Breast epithelium (tissue), 4 donors: ENCODE data around the gene KRT6B. TPM values are rescaled to one million over a fixed set of nuclear protein-coding genes. Genes with fewer than 3 reads are reported as not detected.

ENCODE experiments used
- DNase-seq, 2 donors: peaks; one replicate each; pipeline ENCODE4 v3.0.0-alpha.2; 2019; ENCODE audit warnings: low spot score in 2 of 2
- H3K27ac ChIP-seq, 2 donors: fragments of 200-600 bp; sonication (generic) in 1 of 2; one replicate each; pipeline ENCODE4 v1.5.1; 2016 to 2019; ENCODE audit warnings: mild to moderate bottlenecking in 1 of 2
- H3K27me3 ChIP-seq, 2 donors: fragments of 200-600 bp; sonication (generic) in 1 of 2; one replicate each; pipeline versions ENCODE4 v1.5.1 to v1.6.0; 2017 to 2019; ENCODE audit warnings: control low read depth in 1 of 2, mild to moderate bottlenecking in 1 of 2
- H3K36me3 ChIP-seq: fragments of 200-600 bp; one replicate; pipeline ENCODE4 v1.5.1; 2019
- H3K4me1 ChIP-seq, 2 donors: fragments of 200-600 bp; sonication (generic); one replicate each; pipeline ENCODE4 v1.5.1; 2016 to 2019; ENCODE audit warnings: control low read depth in 1 of 2
- H3K4me3 ChIP-seq, 3 donors: fragments of 200-600 bp; sonication (generic); 1 replicate in 2 of 3; 2 replicates in 1 of 3; pipeline ENCODE4 v1.5.1; 2016 to 2019; ENCODE audit warnings: mild to moderate bottlenecking in 3 of 3, moderate library complexity in 2 of 3
- H3K9me3 ChIP-seq, 2 donors: fragments of 200-600 bp; sonication (generic) in 1 of 2; one replicate each; pipeline ENCODE4 v1.5.1; 2016 to 2019; ENCODE audit warnings: control low read depth in 1 of 2
- POLR2A ChIP-seq: fragments of 450-650 bp; IDR thresholded peaks from one replicate; pipeline ENCODE4 v1.6.1; 2016; ENCODE audit warnings: antibody characterized with exemption, mild to moderate bottlenecking, moderate library complexity
- POLR2AphosphoS5 ChIP-seq, 3 donors: sonication (generic); formaldehyde crosslinking; IDR thresholded peaks; one replicate each; pipeline ENCODE4 v1.6.1; 2017; ENCODE audit warnings: antibody characterized with exemption in 3 of 3
- intact Hi-C: fragments of 100-400 bp; cut with DNase I; formaldehyde crosslinking; loops from one replicate; pipeline ENCODE4 v1.15.1; 2023; ENCODE audit warnings: low total_unique reads
- total RNA-seq, 3 donors: library from RNA; depleted of rRNA; stranded (reverse); fragments of >200 nt; gene quantifications; one replicate each; pipeline ENCODE4 v1.1.0, GENCODE V29; 2016
- TF ChIP-seq, protein P1 (sequence below), 3 donors: fragments of 450-650 bp; IDR thresholded peaks; one replicate each; pipeline ENCODE4 v1.5.1; 2016 to 2017; ENCODE audit warnings: antibody characterized with exemption in 3 of 3, mild to moderate bottlenecking in 3 of 3, moderate library complexity in 3 of 3

Gene KRT6B
- total RNA-seq, 3 donors from 2014 or later = 42.0 to 69.2 TPM; not detected in 1

DNA sequence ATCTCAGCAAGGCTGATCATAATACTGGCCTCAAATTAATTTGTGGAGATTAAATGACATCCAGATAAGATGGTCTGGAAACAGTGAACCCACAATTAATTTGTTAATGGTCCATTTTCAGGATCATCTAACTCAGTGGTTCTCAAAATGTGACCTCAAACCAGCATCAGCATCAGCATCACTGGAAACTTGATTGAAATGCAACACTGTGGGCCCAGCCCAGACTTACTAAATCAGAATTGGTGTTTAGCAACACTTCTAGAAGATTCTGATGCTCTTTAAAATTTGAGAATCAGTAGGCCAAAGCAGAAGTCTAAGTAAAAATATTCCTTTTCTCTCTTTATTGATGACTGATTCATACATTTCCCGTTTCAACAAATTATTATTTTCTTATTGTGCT lies 35.2 kb downstream of the KRT6B start:
- Histone ChIP-seq H3K9me3 (no peaks in the 10 kb centered on the region), H3K4me1 (no peaks in the 10 kb centered on the region), H3K4me3 (no peak overlapping the region), H3K27ac (peak overlapping the region in 1 of 2 donors; percentile 82), H3K27me3 (peaks cover 0 to 2% of the 10 kb centered on the region in 2 donors), H3K36me3 (no peaks in the 10 kb centered on the region)
- intact Hi-C loops = no loop called here
- TF ChIP-seq, protein P1, sequence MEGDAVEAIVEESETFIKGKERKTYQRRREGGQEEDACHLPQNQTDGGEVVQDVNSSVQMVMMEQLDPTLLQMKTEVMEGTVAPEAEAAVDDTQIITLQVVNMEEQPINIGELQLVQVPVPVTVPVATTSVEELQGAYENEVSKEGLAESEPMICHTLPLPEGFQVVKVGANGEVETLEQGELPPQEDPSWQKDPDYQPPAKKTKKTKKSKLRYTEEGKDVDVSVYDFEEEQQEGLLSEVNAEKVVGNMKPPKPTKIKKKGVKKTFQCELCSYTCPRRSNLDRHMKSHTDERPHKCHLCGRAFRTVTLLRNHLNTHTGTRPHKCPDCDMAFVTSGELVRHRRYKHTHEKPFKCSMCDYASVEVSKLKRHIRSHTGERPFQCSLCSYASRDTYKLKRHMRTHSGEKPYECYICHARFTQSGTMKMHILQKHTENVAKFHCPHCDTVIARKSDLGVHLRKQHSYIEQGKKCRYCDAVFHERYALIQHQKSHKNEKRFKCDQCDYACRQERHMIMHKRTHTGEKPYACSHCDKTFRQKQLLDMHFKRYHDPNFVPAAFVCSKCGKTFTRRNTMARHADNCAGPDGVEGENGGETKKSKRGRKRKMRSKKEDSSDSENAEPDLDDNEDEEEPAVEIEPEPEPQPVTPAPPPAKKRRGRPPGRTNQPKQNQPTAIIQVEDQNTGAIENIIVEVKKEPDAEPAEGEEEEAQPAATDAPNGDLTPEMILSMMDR (IDR thresholded peaks at IDR 0.05) = no peak
- no peak for TF ChIP-seq POLR2AphosphoS5 (IDR thresholded peaks at IDR 0.05)
- TF ChIP-seq POLR2A = no peak
- no peak for DNase-seq

DNA sequence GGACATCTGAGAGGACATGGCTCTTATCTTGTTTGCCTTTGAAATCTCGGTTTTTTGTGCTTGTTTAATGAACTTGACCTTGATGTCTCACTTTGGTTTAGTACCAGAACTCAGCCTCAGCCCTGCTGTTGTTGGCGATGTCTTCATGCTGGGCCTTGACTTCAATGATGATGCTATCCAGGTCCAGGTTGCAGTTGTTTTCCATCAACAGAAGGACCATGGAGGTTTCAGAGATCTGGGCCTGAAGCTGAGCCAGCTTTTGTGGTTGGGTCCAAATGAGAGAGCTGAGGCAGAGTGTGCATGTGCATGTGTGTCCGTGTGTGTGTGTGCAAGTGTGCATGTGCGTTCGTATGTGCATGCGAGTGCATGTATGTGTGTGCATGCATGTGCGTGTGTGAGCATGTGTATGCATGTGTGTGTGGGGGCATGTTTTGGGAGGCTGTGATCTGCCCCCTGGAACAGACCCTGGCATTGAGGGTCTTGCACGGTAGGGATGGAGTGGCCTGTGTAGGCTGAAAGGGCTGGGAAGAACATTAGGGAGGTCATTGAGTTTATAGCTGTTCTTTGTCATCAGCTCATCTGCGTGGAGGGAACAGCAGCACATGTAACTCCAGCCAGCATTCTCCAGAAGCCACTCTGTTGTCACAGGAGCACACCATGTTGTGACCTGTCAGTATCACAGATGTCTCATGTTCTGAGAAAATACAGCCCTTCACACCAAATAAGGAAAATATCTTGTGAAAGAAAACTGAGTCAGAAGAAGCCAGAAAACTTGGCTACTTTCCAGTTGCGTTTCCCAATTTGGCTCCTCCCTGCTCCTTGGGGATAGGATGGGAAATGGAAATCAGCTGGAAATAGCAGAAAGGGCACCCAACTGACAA lies 35.8 kb downstream of the KRT6B start:
- no peak overlapping the region for H3K4me3 ChIP-seq
- intact Hi-C loops = loop anchor here (2.0 kb wide), 1 partner anchor 43 kb away; no protein-coding TSS in a partner anchor

DNA sequence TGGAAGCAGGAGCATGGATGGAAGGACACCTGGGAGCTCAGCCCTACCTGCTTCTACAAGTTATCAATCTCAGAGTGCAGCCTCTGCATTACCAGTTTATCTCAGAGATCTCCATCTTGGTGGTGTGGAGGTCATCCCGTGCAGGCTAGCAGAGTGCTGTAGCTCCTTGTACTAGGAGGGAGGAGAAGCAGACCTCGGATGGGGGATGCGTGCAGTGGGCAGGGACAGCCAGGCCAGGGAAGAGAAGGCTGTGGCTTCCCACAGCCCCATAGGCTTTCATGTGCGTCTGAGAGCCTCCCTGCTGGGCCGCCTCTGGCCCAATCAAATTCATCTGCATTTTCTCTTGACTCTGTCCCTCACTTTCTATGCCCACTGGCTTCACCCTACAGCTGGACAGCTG lies 37.0 kb downstream of the KRT6B start:
- Histone ChIP-seq H3K36me3 (no peaks in the 10 kb centered on the region), H3K4me3 (no peak overlapping the region), H3K27me3 (no peaks in the 10 kb centered on the region), H3K9me3 (no peaks in the 10 kb centered on the region), H3K27ac (no peak overlapping the region), H3K4me1 (no peaks in the 10 kb centered on the region)
- TF ChIP-seq POLR2A = no peak
- no peak for TF ChIP-seq POLR2AphosphoS5 (IDR thresholded peaks at IDR 0.05)
- TF ChIP-seq, protein P1 (IDR thresholded peaks at IDR 0.05) = no peak
- intact Hi-C loops = loop anchor here (2.0 kb wide), 1 partner anchor 42 kb away; no protein-coding TSS in a partner anchor
- DNase-seq = no peak

More for the DNA sequence above, 35.8 kb downstream of the KRT6B start:
- H3K27ac ChIP-seq = peak overlapping the region in 1 of 2 donors; percentile 82
- TF ChIP-seq POLR2AphosphoS5 (IDR thresholded peaks at IDR 0.05) (peak in 2 of 3 donors; percentile 24 to 41), POLR2A (no peak)
- no peaks in the 10 kb centered on the region for H3K36me3 ChIP-seq
- no peaks in the 10 kb centered on the region for H3K9me3 ChIP-seq
- no peaks in the 10 kb centered on the region for H3K27me3 ChIP-seq
- peak in 1 of 2 donors; percentile 44 for DNase-seq
- no peaks in the 10 kb centered on the region for H3K4me1 ChIP-seq

DNA sequence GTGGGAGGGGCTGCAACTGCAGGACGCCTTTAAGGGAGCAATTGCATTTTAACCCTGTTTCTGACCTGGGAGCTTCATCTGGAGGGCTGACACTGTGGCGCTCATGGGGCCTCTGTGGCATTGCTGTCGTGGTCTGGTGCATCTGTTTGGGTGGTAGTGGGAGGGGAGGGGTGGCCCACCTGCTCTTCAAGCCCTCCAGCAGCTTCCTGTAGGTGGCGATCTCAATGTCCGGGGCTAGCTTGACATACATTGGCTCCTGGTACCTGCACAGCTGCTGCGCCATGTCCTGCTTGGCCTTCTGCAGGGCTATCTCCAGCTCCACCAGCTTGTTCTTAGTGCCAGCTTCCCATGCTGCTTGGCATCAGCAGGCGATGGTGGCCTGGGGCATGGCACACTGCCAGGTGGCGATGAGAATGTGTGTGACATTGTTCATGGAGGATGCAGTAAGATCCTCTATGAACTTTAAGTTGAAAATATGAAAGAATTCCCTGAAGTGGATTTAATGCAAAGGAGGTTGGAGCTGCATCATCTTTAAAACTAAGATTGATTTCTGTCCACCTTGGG lies 38.1 kb downstream of the KRT6B start:
- Histone ChIP-seq H3K4me3 (no peak overlapping the region), H3K27me3 (no peaks in the 10 kb centered on the region), H3K4me1 (no peaks in the 10 kb centered on the region), H3K36me3 (no peaks in the 10 kb centered on the region), H3K27ac (no peak overlapping the region), H3K9me3 (no peaks in the 10 kb centered on the region)
- DNase-seq = no peak
- intact Hi-C loops = loop anchor here (2.0 kb wide), 1 partner anchor 41 kb away; no protein-coding TSS in a partner anchor
- no peak for TF ChIP-seq POLR2AphosphoS5 (IDR thresholded peaks at IDR 0.05)
- TF ChIP-seq, protein P1 (IDR thresholded peaks at IDR 0.05) = no peak

DNA sequence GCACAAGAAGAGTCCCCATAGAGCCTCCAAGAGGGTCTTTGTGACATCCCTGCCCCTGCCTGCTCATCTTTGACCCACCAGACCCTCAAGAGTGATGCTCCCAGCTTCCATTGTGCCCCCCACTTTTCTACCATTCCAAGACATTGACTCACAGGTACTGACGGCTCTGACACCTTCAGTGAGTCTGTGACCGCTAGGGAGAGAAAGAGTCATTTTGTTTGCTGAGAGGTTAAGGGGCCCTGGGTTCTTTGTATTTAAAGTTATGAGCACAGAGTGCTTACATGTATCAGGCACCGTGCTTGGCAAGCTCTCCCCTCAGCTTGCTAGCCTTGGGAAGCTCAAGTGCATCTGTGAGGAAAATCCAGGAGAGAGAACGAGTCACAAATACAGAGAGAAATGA lies 38.7 kb downstream of the KRT6B start:
- DNase-seq = no peak
- no peaks in the 10 kb centered on the region for H3K36me3 ChIP-seq
- no peak overlapping the region for H3K27ac ChIP-seq
- no peaks in the 10 kb centered on the region for H3K4me1 ChIP-seq
- no peaks in the 10 kb centered on the region for H3K27me3 ChIP-seq
- no peaks in the 10 kb centered on the region for H3K9me3 ChIP-seq
- TF ChIP-seq, protein P1 (IDR thresholded peaks at IDR 0.05) = no peak
- no peak for TF ChIP-seq POLR2A
- TF ChIP-seq POLR2AphosphoS5 (IDR thresholded peaks at IDR 0.05) = no peak
- H3K4me3 ChIP-seq = no peak overlapping the region
- intact Hi-C loops = no loop called here
